ENCODE results near the gene PSMD2.

PSMD2 gene

DNA sequence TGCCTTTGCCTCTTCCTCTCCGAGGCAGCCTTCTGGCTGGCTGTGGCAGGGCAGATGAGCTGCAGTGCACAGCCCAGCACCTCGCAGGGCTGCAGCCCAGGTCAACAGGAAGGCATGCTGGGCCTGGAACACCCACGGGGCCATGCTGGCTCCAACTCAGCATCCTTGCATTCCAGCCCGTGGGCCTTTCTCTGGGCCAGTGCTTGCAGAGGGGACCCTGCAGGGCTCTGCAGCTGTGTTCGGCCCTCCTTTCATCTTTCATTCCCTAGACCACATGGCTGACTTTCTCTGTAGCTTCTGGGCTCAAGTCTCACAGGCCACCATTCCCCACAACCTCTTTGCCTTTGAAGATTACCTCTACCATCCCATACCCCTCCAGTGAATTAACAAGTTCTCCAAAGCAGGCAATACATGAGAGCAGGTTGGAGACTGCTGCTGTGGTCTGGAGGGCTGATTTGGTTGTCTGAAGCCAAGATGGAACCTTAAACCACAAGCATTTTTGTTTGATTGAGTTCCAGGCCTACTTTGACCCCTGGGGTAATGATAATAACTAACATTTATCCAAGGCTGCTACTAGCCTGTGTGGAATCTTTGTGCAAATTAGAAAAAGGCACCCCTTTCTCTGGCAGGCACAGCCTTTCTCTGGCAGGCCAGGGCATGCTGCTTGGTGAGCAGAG is 44.3 kb downstream of the PSMD2 start:
- DNase-seq = no peak

DNA sequence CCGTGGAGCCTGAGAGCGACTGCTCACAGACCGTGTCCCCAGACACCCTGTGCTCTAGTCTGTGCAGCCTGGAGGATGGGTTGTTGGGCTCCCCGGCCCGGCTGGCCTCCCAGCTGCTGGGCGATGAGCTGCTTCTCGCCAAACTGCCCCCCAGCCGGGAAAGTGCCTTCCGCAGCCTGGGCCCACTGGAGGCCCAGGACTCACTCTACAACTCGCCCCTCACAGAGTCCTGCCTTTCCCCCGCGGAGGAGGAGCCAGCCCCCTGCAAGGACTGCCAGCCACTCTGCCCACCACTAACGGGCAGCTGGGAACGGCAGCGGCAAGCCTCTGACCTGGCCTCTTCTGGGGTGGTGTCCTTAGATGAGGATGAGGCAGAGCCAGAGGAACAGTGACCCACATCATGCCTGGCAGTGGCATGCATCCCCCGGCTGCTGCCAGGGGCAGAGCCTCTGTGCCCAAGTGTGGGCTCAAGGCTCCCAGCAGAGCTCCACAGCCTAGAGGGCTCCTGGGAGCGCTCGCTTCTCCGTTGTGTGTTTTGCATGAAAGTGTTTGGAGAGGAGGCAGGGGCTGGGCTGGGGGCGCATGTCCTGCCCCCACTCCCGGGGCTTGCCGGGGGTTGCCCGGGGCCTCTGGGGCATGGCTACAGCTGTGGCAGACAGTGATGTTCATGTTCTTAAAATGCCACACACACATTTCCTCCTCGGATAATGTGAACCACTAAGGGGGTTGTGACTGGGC is 45.7 kb downstream of the PSMD2 start:
- no peak for DNase-seq

DNA sequence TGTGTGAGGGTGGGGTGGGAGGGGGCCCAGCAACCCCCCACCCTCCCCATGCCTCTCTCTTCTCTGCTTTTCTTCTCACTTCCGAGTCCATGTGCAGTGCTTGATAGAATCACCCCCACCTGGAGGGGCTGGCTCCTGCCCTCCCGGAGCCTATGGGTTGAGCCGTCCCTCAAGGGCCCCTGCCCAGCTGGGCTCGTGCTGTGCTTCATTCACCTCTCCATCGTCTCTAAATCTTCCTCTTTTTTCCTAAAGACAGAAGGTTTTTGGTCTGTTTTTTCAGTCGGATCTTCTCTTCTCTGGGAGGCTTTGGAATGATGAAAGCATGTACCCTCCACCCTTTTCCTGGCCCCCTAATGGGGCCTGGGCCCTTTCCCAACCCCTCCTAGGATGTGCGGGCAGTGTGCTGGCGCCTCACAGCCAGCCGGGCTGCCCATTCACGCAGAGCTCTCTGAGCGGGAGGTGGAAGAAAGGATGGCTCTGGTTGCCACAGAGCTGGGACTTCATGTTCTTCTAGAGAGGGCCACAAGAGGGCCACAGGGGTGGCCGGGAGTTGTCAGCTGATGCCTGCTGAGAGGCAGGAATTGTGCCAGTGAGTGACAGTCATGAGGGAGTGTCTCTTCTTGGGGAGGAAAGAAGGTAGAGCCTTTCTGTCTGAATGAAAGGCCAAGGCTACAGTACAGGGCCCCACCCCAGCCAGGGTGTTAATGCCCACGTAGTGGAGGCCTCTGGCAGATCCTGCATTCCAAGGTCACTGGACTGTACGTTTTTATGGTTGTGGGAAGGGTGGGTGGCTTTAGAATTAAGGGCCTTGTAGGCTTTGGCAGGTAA is 46.5 kb downstream of the PSMD2 start:
- peak; percentile 64 for DNase-seq

DNA sequence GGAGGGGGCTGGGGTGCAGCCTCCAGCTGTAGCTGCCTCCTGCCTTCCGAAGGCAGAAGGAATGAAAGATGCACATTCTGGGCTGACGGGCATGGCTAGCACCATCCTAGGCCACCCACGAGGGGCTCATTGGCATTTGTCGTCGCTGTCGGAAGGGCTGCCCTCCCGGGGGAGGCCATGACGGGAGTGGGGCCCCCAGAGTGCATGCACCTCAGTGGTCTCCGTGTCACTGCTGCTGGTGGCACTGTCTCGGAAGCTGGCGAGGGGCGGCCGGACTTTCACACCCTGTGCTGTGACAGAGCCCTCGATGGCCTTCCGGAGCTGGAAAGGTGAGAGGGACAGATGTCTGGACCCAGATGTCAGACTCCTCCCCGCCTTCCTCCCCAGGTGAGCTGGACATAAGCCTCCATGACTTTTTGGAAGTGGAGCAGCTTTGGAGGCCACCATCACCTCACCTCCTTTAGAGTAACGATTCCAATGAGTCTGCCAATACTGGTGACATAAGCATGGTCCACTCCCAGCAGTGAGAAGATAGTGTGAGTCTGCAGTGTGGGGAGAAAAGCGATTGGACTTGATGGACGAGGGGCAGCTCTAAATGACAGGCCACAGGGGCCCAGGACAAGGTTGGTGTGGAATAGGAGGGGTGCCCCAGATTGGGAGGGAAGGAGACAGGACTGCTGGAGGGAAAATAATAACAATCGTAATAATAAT is 47.6 kb downstream of the PSMD2 start:
- no peak for DNase-seq

DNA sequence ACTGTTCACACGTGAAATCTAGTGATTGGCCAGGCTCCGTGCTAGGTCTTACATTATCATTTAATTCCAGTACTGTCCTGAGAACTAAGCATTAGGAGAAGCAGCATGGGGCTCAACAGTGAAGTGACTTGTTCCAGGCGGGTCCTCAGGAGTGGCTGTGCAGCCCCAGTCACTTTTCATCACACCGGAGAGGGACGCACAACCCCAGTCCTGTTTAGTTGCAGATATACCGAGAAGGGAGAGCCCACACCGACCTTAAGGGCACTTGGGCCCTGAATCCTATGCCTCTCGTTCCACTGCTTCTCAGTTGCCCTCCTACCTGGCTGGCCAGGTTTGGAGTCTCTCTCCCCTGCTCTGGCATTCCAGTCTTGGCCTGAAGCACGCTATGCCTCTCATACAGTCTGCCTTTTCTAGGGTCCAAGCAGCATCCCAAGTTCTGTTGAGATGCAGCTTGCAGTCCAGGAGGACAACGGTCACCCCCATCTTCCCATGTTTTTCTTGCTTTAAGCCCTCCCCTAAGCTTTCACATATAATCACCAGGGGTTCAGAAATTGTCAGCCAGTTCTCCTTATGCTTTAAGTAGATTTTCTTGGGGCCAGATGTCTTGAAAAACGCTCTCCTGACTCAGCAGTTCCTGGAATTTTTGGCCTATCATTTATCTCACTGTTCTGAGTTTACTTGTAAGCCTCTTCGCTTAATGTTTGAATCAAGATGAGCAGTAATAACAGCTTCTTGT is 48.4 kb downstream of the PSMD2 start:
- DNase-seq = no peak

DNA sequence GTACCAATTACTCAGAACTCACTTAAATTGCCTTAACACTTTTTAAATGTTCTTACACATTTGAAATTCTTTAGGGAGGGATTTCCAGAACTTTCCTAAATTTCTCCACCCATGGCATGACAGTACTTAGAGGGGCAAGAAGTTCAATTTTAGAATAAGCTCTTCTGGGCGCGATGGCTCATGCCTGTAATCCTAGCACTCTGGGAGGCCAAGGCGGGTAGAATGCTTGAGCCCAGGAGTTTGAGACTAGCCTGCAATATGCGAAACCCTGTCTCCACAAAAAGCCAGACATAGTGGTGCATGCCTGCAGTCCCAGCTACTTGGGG is 49.0 kb downstream of the PSMD2 start:
- DNase-seq = no peak

DNA sequence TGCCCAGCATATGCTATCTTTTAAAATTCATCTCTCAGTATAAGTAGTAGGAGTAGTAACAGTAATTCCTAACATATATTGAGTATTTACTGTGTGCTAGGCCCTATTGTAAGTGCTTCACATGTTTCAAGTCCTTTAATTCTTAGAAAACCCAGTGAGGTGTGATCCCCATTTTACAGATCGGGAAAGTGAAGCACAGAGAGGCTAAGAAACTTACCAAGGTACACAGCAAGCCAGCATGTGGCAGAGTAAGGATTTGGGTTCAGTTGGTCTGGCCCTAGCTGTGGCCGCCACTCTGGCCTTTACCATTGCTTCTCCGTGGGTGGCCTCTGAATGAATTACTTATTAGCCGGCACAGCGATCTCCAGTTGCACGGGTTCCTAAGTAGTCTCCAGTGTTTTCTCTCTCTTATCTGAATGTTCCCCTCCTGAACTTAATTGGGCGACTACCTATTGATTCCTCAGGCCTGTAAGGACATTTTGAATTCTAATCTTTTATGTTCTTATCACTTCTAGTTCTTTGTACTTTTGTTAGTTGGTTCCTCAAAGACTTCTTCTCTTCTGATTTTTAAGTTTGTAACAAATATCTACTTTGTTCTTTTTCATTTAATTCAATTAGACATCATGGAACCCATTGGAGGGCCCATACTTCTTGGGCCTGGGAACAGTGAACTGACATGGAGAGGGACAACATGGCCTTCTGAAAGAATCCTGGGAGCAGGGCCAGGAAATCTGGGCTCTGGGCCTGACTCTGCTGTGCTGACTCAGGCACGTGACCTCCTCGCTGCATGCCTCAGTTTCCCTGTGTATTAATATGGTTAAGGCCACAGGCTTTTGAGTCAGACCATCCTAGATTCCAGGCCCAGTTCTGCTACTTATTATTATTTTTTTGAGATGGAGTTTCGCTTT is 50.8 kb downstream of the PSMD2 start:
- no peak for DNase-seq

DNA sequence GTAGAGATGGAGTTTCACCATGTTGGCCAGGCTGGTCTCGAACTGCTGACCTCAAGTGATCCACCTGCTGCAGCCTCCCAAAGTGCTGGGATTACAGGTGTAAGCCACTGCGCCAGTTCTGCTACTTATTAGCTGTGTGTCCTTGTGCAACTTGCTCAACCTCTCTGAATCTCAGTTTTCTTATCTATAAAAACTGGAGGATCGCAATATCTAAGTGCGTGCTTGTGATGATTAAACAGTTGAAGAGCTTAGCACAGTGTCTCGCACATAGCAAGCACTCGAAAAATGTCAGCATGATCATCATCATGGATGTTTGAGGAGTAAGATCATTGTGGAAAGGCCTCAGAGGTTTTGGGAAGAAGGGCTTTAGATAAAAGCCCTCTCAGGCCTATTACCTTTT is 51.6 kb downstream of the PSMD2 start:
- DNase-seq = no peak

DNA sequence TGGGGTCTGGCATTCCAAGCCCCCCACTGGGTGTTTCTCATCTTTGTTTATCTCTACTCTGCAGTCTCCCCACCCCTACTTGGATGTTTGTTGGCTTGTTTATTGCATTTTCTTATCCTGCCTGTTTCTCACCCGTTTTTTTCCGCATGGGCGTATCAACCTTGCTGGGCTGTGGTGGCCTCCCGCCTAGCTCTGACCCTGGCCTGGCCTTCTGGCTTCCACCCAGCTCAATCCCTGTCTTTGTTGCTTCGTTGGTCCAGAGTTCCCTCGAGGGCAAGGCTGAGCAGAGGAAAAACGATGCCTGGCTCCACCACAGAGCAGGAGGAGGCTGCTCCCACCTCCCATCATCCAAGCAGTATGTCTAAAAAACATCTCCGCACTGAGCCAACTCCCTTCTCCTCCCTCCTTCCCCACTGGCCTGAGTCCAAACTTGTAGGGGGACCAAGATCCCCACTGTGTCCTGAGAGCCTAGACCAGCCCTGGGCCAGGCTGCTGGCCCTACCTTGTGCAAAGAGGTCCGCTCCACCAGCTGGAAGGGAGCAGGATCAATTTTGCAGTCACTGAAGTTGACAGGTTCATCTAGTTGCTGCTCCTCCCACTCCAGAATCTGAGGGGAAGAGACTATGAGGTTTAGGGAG is 52.6 kb downstream of the PSMD2 start:
- DNase-seq = no peak

DNA sequence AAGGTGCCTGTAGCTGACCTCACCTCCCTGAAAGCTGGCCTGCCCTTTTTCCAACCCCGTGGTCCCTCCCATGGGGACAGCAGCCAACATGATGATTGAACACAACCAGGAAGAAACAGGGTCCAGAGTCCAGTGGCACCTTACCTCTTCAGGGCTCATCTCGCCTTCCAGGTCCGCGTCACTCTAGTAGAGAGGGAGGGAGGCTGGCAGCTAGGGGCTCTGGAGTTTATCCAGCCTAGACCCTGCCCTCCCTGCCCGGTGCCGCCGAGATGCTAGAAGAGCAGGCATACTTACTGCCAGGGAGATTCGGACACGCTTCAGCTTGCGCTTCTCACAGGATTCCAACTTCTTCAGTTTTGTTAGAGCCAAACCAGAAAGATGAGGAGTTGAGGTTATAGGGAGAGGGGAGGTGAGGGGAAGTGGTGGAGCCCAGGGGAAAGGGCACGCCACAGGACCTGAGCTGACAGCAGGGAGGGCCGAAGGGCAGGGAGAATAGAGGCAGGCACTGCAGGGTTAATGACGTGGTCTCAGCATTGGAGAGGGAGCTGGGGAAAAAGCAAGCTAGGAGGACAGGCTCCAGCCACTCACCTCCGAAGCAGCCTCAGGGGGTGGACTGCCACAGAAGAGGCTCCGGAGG is 53.2 kb downstream of the PSMD2 start:
- no peak for DNase-seq

DNA sequence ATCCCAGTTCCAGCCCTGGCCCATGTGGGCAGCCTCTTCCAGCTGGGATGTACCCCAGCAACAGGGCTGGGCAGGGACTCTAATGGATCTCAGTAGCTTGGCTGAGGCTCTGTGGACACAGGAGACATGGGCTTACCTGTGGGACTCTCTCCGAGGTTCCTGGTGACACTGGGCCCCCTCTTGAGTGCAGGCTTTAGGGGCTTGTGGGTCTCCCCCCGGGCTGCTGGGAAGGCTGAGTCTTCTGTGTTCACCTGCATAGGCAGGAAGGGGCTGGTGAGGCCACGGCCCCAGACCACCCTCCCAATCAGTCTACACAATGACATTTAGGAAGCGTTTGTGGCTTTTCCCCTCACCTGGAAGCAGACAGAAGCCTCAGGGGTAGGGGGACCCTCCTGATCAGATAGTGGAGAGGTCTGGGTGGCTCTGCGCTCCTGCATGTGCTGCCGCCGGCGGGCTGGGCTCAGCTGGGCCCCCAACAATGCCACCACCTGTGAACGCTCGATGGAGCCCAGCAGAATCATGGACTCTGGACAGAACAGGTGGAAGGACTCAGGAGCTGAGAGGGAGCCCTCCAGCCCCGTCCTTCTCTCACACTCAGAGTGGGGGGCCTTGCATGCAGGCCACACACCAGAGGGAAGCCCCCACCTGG is 54.0 kb downstream of the PSMD2 start:
- no peak for DNase-seq

DNA sequence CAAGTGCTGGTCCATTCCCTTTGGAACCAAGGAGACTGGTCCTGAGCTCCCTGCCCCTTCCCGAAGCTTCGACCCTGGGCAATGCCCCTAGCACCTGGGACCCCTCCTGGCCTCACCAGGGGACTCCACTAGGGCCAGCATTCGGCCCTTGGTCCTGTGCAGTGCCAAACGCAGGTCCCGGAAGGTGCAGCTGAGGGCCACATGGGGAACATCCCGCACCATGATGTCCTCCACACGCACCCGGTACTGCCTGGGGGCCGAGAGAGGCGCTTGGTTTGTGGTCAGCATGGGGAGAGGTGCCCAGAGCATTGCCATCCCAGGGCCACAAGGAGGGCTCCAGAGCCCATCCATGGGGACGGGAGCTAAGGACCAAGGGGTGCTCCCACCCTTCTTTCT is 54.5 kb downstream of the PSMD2 start:
- DNase-seq = no peak

DNA sequence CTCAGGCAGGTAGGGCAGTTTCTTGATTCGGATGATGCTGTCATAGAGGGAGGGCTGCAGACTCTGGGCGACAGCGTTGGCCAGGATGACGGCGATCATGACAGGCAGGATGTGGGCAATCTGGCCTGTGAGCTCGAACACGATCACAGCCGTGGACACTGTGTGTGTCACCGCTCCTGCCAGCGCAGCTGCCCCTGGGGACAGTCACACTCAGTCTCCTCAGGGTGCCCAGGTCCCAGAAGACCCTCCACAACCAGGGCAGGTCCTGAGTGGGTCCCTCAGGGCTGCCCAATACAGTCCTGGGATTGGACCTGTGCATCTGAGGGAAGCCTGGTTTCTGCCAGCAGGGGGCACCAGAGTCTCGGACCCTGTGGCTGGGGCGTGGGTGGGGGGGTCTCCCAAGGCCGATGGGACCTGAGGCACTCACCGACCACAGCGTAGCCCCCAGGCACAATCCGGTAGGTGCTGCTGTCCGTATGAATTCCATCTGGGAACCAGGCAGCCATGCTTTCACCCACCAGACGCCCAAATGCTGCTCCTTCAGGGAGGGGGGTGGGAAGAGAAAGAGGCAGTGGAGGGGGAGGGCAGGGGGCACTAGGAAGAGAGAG is 55.2 kb downstream of the PSMD2 start:
- DNase-seq = no peak

DNA sequence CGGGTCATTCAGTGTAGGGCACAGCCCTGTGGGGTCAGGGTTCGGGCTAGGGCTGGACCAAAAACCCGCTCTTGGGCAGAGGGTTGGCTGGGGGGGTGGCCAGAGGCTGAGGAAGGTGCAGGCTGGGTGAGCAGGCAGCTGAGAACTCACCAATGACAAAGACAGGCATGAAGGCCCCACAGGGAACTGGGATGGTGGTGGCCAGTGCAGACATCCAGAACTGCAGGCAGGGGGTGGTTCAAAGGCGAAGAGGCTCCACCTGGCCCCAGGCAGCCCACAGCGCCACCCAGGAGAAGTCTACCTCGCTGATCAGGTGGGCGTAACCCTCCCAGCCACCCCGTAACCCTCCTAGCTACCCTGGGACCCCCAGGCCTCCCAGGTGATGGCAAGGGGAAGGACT is 55.7 kb downstream of the PSMD2 start:
- DNase-seq = no peak

DNA sequence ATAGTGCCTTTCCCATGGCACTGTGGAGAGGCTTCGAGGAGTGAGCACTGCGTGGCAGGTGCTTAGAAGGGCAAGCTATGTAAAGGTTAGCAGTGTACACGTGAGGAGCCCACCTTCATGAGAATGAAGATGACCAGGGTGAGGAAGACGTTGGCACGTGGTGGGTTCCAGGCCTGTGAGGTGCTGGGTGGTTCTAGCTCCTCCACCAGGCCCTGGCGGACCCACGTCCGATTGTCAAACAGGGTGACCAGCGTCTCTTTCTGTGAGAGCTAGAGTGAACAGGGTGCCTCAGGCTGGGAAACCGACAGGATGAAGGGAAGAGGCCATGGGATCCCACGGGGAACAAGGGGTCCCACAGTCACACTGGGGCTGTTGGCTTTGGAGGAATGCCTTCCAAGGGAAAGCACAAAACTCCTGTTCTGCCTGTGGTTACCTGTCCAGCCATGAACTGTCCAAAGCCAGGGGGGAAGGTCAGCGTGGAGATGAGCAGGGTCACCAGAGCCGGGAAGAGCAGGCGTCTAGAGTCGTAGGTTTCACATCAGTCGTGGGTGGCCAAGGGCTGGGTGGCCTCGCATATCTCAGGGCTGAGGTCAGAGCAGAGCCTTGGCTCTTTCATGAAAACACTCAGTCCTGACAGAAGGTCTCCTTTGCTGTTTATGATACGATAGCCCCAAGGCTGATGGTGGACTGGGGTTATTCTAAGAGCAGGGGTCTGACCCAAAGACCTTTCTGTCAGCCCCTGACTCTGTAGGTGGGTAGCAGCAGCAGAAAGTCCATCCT is 56.4 kb downstream of the PSMD2 start:
- no peak for DNase-seq

DNA sequence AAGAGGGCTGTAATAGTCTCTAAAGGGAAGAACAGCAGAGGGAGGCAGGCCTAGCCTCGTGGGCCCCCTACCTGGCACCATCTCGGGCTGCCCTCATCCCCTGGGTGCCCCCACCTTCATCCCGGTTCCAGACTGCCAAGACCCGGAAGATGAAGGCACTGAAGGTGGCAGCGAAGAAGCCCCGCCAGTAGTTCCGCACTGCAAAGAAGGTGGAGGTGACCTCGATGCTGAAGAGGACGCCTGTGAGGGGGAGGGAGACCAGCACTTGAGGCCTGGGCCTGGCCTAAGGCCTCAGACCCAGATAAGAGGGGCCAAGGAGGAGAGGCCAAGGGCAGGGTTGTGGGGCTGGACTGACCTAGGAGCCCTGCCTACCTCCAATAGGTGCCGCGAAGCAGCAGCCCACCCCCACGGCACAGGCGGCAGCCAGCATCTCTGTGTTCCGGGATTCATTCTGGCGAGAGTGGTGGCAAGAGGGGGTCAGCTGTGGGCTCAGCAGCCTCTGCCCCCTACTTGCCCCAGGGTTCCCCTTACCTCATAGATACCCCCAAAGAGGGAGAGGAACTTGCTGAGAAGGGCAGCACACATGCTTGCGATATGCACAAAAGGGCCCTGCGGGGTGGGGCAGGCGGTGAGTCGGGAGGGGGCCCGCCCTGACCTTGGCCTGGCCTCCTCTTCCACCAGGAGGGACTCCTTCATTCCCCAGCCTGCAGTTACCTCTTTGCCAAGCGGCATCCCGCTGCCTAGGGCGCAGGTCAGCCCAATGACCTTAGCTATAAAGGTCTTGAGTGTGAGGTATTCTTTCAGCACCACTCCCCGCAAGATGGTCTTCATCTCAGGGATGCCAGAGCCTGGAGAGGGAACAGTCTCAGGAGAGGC is 58.4 kb downstream of the PSMD2 start:
- no peak for DNase-seq

DNA sequence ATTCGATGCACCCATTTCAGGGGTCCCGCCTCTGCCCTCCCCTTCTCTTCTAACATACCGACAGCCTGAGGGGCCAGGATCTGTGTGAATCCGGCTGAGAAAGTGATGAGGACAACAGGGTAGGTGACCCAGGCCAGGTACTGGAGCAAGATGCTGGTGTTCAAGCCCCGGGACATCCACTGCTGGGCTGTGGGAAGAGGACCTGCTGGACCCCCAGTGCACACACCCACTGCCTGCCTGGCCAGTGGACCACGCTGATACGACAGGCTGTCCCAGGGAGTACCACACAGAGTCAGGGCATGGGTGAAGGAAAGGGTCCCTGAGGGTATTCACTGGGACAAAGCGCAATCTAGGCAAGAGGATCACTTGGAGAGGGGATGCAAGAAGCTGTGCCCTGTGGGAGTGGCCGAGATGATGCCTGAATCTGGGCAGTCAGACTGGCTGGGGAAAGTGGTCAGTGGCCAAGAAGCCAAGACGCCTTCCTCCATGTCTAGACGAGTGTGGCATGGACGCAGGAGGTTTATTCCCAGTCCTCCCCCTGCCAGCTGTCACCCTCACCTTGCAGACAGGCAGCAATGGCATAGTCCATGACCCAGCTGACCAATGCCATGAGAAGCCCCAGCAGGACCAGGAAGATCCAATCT is 59.2 kb downstream of the PSMD2 start:
- DNase-seq = no peak

Data from NCI-H510A (cell line).